ENCODE results near the gene ZKSCAN8. TPM values are rescaled to one million over a fixed set of nuclear protein-coding genes. Genes with fewer than 3 reads are reported as not detected.

ZKSCAN8 gene
- total RNA-seq, 3 donors from 2014 or later, result 10.0 to 12.4 (median 11.4) TPM

- peaks cover 19% of the 10 kb centered on the region for H3K9me3 Mint-ChIP-seq
- no peak overlapping the region for H3K4me3 Mint-ChIP-seq
- peaks cover 14% of the 10 kb centered on the region for H3K4me1 Mint-ChIP-seq (ENCODE audit: low read depth)
- H3K36me3 Mint-ChIP-seq (ENCODE audit: insufficient read depth), result peaks cover 47% of the 10 kb centered on the region
- H3K27me3 Mint-ChIP-seq (ENCODE audit: low read depth), result no peaks in the 10 kb centered on the region
- DNase-seq (no peak), ATAC-seq (no peak)
These were observed 17.4 kb downstream of the ZKSCAN8 start for GRCh38 chr6:28159029-28159607.

- Mint-ChIP-seq H3K36me3 (ENCODE audit: insufficient read depth) (peaks cover 38% of the 10 kb centered on the region), H3K4me3 (no peak overlapping the region), H3K4me1 (ENCODE audit: low read depth) (peaks cover 14% of the 10 kb centered on the region), H3K27me3 (ENCODE audit: low read depth) (peaks cover 2% of the 10 kb centered on the region), H3K9me3 (peaks cover 19% of the 10 kb centered on the region)
- DNase-seq (no peak), ATAC-seq (no peak)
These were observed 18.6 kb downstream of the ZKSCAN8 start for GRCh38 chr6:28160233-28160632.

GRCh38 chr6:28161410-28162079 lies 19.9 kb downstream of the ZKSCAN8 start:
- H3K27me3 Mint-ChIP-seq (ENCODE audit: low read depth), result peaks cover 2% of the 10 kb centered on the region
- peaks cover 14% of the 10 kb centered on the region for H3K4me1 Mint-ChIP-seq (ENCODE audit: low read depth)
- peak overlapping the region; percentile 70 for H3K4me3 Mint-ChIP-seq
- peaks cover 19% of the 10 kb centered on the region for H3K9me3 Mint-ChIP-seq
- ATAC-seq (peak; percentile 98 to 99), DNase-seq (peak; percentile 81)
- peaks cover 31% of the 10 kb centered on the region for H3K36me3 Mint-ChIP-seq (ENCODE audit: insufficient read depth)

- Mint-ChIP-seq H3K36me3 (ENCODE audit: insufficient read depth) (peaks cover 6% of the 10 kb centered on the region), H3K4me1 (ENCODE audit: low read depth) (peaks cover 14% of the 10 kb centered on the region), H3K27me3 (ENCODE audit: low read depth) (peaks cover 2% of the 10 kb centered on the region), H3K9me3 (peaks cover 10% of the 10 kb centered on the region), H3K4me3 (no peak overlapping the region)
- no peak for ATAC-seq
- DNase-seq, result no peak
These were observed 23.9 kb downstream of the ZKSCAN8 start for GRCh38 chr6:28165563-28165962.

- Mint-ChIP-seq H3K36me3 (ENCODE audit: insufficient read depth) (peaks cover 9% of the 10 kb centered on the region), H3K4me3 (no peak overlapping the region), H3K27me3 (ENCODE audit: low read depth) (peaks cover 2% of the 10 kb centered on the region), H3K4me1 (ENCODE audit: low read depth) (peaks cover 2% of the 10 kb centered on the region), H3K9me3 (peaks cover 3% of the 10 kb centered on the region)
- ATAC-seq (no peak), DNase-seq (no peak)
These were observed 25.4 kb downstream of the ZKSCAN8 start for GRCh38 chr6:28167068-28167467.

GRCh38 chr6:28167926-28168325 lies 26.2 kb downstream of the ZKSCAN8 start:
- H3K4me3 Mint-ChIP-seq, result no peak overlapping the region
- DNase-seq, result no peak
- H3K9me3 Mint-ChIP-seq, result no peaks in the 10 kb centered on the region
- H3K27me3 Mint-ChIP-seq (ENCODE audit: low read depth), result peaks cover 2% of the 10 kb centered on the region
- H3K4me1 Mint-ChIP-seq (ENCODE audit: low read depth), result no peaks in the 10 kb centered on the region
- no peak for ATAC-seq
- peaks cover 6% of the 10 kb centered on the region for H3K36me3 Mint-ChIP-seq (ENCODE audit: insufficient read depth)

- ATAC-seq, result no peak
- Mint-ChIP-seq H3K27me3 (ENCODE audit: low read depth) (peaks cover 16% of the 10 kb centered on the region), H3K4me1 (ENCODE audit: low read depth) (no peaks in the 10 kb centered on the region), H3K36me3 (ENCODE audit: insufficient read depth) (peaks cover 2% of the 10 kb centered on the region), H3K4me3 (no peak overlapping the region), H3K9me3 (no peaks in the 10 kb centered on the region)
- no peak for DNase-seq
These were observed 29.6 kb downstream of the ZKSCAN8 start for GRCh38 chr6:28171271-28171670.

- Mint-ChIP-seq H3K4me3 (no peak overlapping the region), H3K27me3 (ENCODE audit: low read depth) (peaks cover 16% of the 10 kb centered on the region), H3K4me1 (ENCODE audit: low read depth) (no peaks in the 10 kb centered on the region), H3K36me3 (ENCODE audit: insufficient read depth) (peaks cover 2% of the 10 kb centered on the region), H3K9me3 (no peaks in the 10 kb centered on the region)
- DNase-seq, result no peak
- no peak for ATAC-seq
These were observed 30.3 kb downstream of the ZKSCAN8 start for GRCh38 chr6:28172006-28172405.

- ATAC-seq (no peak), DNase-seq (no peak)
- peaks cover 29% of the 10 kb centered on the region for H3K27me3 Mint-ChIP-seq (ENCODE audit: low read depth)
- H3K36me3 Mint-ChIP-seq (ENCODE audit: insufficient read depth), result no peaks in the 10 kb centered on the region
- no peak overlapping the region for H3K4me3 Mint-ChIP-seq
- H3K4me1 Mint-ChIP-seq (ENCODE audit: low read depth), result no peaks in the 10 kb centered on the region
- no peaks in the 10 kb centered on the region for H3K9me3 Mint-ChIP-seq
These were observed 34.7 kb downstream of the ZKSCAN8 start for GRCh38 chr6:28176373-28176772.

- Mint-ChIP-seq H3K9me3 (peaks cover 30% of the 10 kb centered on the region), H3K27me3 (ENCODE audit: low read depth) (peaks cover 14% of the 10 kb centered on the region), H3K36me3 (ENCODE audit: insufficient read depth) (no peaks in the 10 kb centered on the region), H3K4me3 (no peak overlapping the region), H3K4me1 (ENCODE audit: low read depth) (no peaks in the 10 kb centered on the region)
- ATAC-seq, result no peak
- no peak for DNase-seq
These were observed 40.6 kb downstream of the ZKSCAN8 start for GRCh38 chr6:28182255-28182654.

- peaks cover 62% of the 10 kb centered on the region for H3K9me3 Mint-ChIP-seq
These were observed 46.7 kb downstream of the ZKSCAN8 start for GRCh38 chr6:28188111-28188979.

GRCh38 chr6:28200020-28200419 lies 58.3 kb downstream of the ZKSCAN8 start:
- DNase-seq, result no peak

More at GRCh38 chr6:28188111-28188979, 46.7 kb downstream of the ZKSCAN8 start:
- Mint-ChIP-seq H3K4me1 (ENCODE audit: low read depth) (no peaks in the 10 kb centered on the region), H3K36me3 (ENCODE audit: insufficient read depth) (peaks cover 6% of the 10 kb centered on the region), H3K27me3 (ENCODE audit: low read depth) (peaks cover 2% of the 10 kb centered on the region), H3K4me3 (no peak overlapping the region)
- no peak for ATAC-seq
- DNase-seq, result no peak

GRCh38 chr6:28203201-28203600 lies 61.5 kb downstream of the ZKSCAN8 start:
- DNase-seq, result no peak
- Mint-ChIP-seq H3K36me3 (ENCODE audit: insufficient read depth) (no peaks in the 10 kb centered on the region), H3K4me3 (no peak overlapping the region), H3K9me3 (peaks cover 28% of the 10 kb centered on the region), H3K27me3 (ENCODE audit: low read depth) (peaks cover 71% of the 10 kb centered on the region), H3K4me1 (ENCODE audit: low read depth) (peaks cover 17% of the 10 kb centered on the region)
- ATAC-seq, result no peak

More at GRCh38 chr6:28200020-28200419, 58.3 kb downstream of the ZKSCAN8 start:
- Mint-ChIP-seq H3K9me3 (peaks cover 39% of the 10 kb centered on the region), H3K27me3 (ENCODE audit: low read depth) (peaks cover 67% of the 10 kb centered on the region), H3K4me3 (no peak overlapping the region), H3K36me3 (ENCODE audit: insufficient read depth) (no peaks in the 10 kb centered on the region), H3K4me1 (ENCODE audit: low read depth) (peaks cover 8% of the 10 kb centered on the region)
- ATAC-seq, result no peak

GRCh38 chr6:28205879-28206278 lies 64.2 kb downstream of the ZKSCAN8 start:
- DNase-seq (no peak), ATAC-seq (no peak)
- Mint-ChIP-seq H3K36me3 (ENCODE audit: insufficient read depth) (no peaks in the 10 kb centered on the region), H3K4me1 (ENCODE audit: low read depth) (peaks cover 19% of the 10 kb centered on the region), H3K4me3 (no peak overlapping the region), H3K9me3 (peaks cover 18% of the 10 kb centered on the region), H3K27me3 (ENCODE audit: low read depth) (peaks cover 70% of the 10 kb centered on the region)
